Adipocyte (in vitro differentiated cells): Measurements from ENCODE around the gene C19orf25.
A peak's percentile ranks its signal among the peaks of the same experiment; 100 is the strongest.

Experiments used
- DNase-seq: peaks from one replicate; pipeline ENCODE4 v3.0.0-alpha.2; 2015; ENCODE audit warnings: low read depth
- H3K27me3 ChIP-seq: replicated peaks from 2 replicates; pipeline ENCODE4 v1.7.0; 2013; ENCODE audit warnings: mild to moderate bottlenecking, low read length, moderate library complexity; ENCODE audit not compliant: control insufficient read depth, insufficient read depth
- H3K36me3 ChIP-seq: 2 replicates; pipeline ENCODE4 v1.7.0; 2013; ENCODE audit warnings: low read length, mild to moderate bottlenecking, moderate library complexity; ENCODE audit not compliant: control insufficient read depth, insufficient read depth, severe bottlenecking
- H3K4me1 ChIP-seq: 2 replicates; pipeline ENCODE4 v1.7.0; 2013; ENCODE audit warnings: mild to moderate bottlenecking, low read length, moderate library complexity; ENCODE audit not compliant: control insufficient read depth, insufficient read depth
- H3K4me3 ChIP-seq: 2 replicates; pipeline ENCODE4 v1.7.0; 2013; ENCODE audit warnings: mild to moderate bottlenecking, low read length, moderate library complexity
- H3K9ac ChIP-seq: 2 replicates; pipeline ENCODE4 v1.7.0; 2013; ENCODE audit warnings: mild to moderate bottlenecking, low read length, moderate library complexity
- H3K9me3 ChIP-seq: 2 replicates; pipeline ENCODE4 v1.7.0; 2013; ENCODE audit warnings: mild to moderate bottlenecking, low read length, moderate library complexity; ENCODE audit not compliant: control insufficient read depth

C19orf25 gene

DNA sequence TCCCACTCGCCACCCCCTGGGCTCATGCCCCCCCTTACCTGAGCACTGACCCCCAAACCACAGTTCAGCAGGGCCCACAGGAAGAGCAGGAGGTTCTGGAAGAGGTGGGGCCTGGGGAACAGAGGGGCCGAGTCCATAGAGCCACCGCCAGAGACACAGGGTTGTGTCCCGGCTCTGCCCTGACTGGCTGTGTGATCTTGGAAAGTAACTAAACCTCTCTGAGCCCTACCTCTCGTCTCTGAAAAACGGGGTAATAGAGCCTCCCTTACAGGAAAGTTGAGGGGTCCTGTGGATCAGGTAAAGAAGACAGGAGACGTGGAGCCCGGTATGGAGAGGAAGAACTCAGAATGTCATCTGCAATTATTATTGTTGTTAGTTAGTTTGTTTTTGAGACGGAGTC is 31.8 kb upstream of the C19orf25 start:
- Histone ChIP-seq H3K27me3 (peaks cover 9% of the 10 kb centered on the region), H3K4me1 (peaks cover 3% of the 10 kb centered on the region), H3K9ac (no peak overlapping the region), H3K4me3 (no peak overlapping the region), H3K36me3 (no peaks in the 10 kb centered on the region), H3K9me3 (no peaks in the 10 kb centered on the region)
- no peak for DNase-seq

DNA sequence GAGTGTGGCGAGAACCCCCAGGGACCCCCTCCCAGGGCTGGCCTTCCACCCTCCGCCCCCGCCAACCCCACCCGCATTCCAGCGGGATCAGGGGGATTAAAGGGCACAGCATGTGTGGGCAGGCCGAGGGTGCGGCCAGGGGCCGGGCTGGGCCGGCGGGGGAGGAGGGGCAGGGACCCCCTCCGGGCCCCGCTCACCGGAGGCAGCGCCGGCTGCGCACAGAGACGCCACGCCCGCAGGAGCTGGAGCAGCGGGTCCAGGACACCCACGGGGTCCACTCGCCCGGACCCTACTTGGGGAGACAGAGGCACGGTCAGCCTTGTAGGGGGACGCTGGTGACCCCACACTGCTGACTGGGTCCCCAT is 31.4 kb upstream of the C19orf25 start:
- Histone ChIP-seq H3K36me3 (no peaks in the 10 kb centered on the region), H3K9ac (no peak overlapping the region), H3K9me3 (no peaks in the 10 kb centered on the region), H3K27me3 (peaks cover 9% of the 10 kb centered on the region), H3K4me3 (no peak overlapping the region), H3K4me1 (peaks cover 3% of the 10 kb centered on the region)
- DNase-seq: no peak

GRCh38 chr19:1509602-1510441 is 30.8 kb upstream of the C19orf25 start:
- Histone ChIP-seq H3K27me3 (peaks cover 5% of the 10 kb centered on the region), H3K9me3 (no peaks in the 10 kb centered on the region), H3K9ac (no peak overlapping the region), H3K4me3 (no peak overlapping the region), H3K36me3 (no peaks in the 10 kb centered on the region), H3K4me1 (peaks cover 3% of the 10 kb centered on the region)
- no peak for DNase-seq

- DNase-seq: no peak
- Histone ChIP-seq H3K4me1 (peaks cover 3% of the 10 kb centered on the region), H3K9me3 (no peaks in the 10 kb centered on the region), H3K9ac (no peak overlapping the region), H3K36me3 (no peaks in the 10 kb centered on the region), H3K4me3 (peak overlapping the region; percentile 61), H3K27me3 (peaks cover 12% of the 10 kb centered on the region)
Observed at GRCh38 chr19:1508507-1508856, 29.5 kb upstream of the C19orf25 start.

DNA sequence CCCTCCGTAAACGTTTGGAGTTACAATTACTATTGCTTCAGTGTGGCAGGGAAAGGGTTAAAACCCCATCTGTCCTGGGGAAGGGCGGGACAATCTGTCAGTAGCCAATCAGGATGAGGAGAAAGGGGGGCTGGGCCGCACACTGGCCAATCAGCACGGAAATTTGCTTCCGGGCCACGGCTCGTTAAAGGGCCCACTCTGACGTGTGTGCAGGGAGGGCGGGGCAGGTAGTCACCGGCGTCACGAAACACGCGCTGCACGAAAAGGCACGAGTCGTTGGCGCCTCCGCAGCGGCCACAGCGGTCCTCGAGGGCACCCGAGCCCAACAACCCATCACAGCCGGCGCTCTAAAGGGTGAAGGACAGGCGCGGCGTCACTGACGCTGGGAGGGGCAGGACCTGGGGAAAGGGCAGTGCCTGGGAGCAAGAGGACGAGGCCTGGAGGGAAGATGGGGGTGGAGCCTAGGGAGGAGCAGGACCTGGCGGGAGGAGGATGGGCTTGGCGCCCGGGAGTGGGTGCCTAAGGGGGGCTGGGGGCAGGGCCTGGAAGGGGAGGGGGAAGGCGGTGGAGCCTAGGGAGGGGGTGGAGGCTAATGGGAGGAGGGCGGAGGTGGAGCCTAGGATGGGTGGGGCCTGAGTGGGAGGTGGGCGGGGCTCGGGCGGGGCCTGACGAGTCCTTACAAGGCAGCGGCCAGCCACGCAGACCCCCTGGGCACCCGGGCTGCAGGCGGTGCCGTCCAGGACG is 28.9 kb upstream of the C19orf25 start:
- Histone ChIP-seq H3K4me1 (peaks cover 6% of the 10 kb centered on the region), H3K36me3 (no peaks in the 10 kb centered on the region), H3K9ac (peak overlapping the region; percentile 81), H3K9me3 (no peaks in the 10 kb centered on the region), H3K27me3 (peaks cover 18% of the 10 kb centered on the region), H3K4me3 (peak overlapping the region; percentile 80)
- DNase-seq: peak; percentile 98

DNA sequence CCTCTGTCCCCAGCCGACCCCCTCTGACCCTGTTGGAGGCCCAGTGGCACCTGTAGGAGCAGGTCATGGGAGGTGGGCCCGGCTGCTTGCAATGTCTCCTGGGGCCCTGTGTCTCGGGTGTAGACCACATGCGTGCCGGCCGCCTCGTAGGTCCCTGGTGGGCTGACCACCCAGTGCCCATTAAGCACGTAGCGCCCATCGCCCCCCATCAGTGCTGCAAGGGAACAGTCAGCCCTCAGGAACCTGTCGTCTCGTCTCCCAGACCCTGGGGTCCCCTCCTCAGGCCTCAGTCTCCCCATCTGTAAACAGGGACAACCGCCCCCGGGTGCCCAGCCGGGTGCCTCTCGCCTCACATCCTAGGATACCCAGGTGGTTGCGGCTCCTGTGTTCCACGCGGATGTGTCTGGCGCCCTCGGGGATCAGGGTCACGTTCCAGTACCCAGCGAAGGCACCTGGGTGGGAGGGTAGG is 28.2 kb upstream of the C19orf25 start:
- no peak for DNase-seq
- H3K36me3 ChIP-seq: no peaks in the 10 kb centered on the region
- peaks cover 4% of the 10 kb centered on the region for H3K4me1 ChIP-seq
- H3K27me3 ChIP-seq: peaks cover 23% of the 10 kb centered on the region
- no peak overlapping the region for H3K9ac ChIP-seq
- H3K9me3 ChIP-seq: no peaks in the 10 kb centered on the region
- H3K4me3 ChIP-seq: peak overlapping the region; percentile 80

- H3K9ac ChIP-seq: no peak overlapping the region
- DNase-seq: no peak
- no peaks in the 10 kb centered on the region for H3K9me3 ChIP-seq
- H3K4me3 ChIP-seq: no peak overlapping the region
- peaks cover 4% of the 10 kb centered on the region for H3K4me1 ChIP-seq
- no peaks in the 10 kb centered on the region for H3K36me3 ChIP-seq
- H3K27me3 ChIP-seq: peaks cover 23% of the 10 kb centered on the region
Observed at GRCh38 chr19:1505991-1506881, 27.2 kb upstream of the C19orf25 start.

DNA sequence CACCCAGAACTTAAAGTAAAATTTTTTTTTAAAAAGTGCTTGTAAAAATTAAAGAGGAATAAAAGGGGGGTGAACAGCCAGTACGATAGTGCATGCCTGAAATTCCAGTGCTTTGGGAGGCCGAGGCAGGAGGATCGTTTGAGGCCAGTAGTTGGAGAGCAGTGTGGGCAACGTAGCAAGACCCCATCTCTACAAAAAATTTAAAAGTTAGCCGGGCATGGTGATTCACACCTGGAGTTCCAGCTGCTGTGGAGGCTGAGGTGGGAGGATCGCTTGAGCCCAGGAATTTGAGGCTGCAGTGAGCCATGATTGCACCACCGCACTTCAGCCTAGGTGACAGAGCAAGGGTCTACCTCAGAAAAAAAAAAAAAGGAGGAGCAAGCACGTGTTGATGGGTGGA is 26.0 kb upstream of the C19orf25 start:
- H3K4me1 ChIP-seq: peaks cover 4% of the 10 kb centered on the region

GRCh38 chr19:1503925-1504773 is 25.1 kb upstream of the C19orf25 start:
- H3K9ac ChIP-seq: no peak overlapping the region
- no peak for DNase-seq
- H3K27me3 ChIP-seq: peaks cover 23% of the 10 kb centered on the region
- H3K9me3 ChIP-seq: no peaks in the 10 kb centered on the region
- H3K4me1 ChIP-seq: peaks cover 4% of the 10 kb centered on the region
- no peaks in the 10 kb centered on the region for H3K36me3 ChIP-seq
- no peak overlapping the region for H3K4me3 ChIP-seq

More for the DNA sequence above, 26.0 kb upstream of the C19orf25 start:
- Histone ChIP-seq H3K27me3 (peaks cover 23% of the 10 kb centered on the region), H3K9me3 (no peaks in the 10 kb centered on the region), H3K36me3 (no peaks in the 10 kb centered on the region), H3K4me3 (no peak overlapping the region), H3K9ac (no peak overlapping the region)
- DNase-seq: no peak

GRCh38 chr19:1503089-1503924 is 24.3 kb upstream of the C19orf25 start:
- Histone ChIP-seq H3K36me3 (no peaks in the 10 kb centered on the region), H3K27me3 (peaks cover 23% of the 10 kb centered on the region), H3K9ac (no peak overlapping the region), H3K9me3 (no peaks in the 10 kb centered on the region), H3K4me1 (peaks cover 4% of the 10 kb centered on the region), H3K4me3 (no peak overlapping the region)
- peak; percentile 79 for DNase-seq
